Glutamatergic neuron (in vitro differentiated cells): ENCODE data around the gene GALNS. TPM values are rescaled to one million over a fixed set of nuclear protein-coding genes. Genes with fewer than 3 reads are reported as not detected.

Source experiments
- total RNA-seq: library from RNA; stranded (reverse); fragmentation: NEBNext Ultra II Directional; extraction: Animal tissue kit (Norgen Biotek cat#: 25700); gene quantifications from one replicate; pipeline ENCODE4 v1.2.1, GENCODE V29; 2021; ENCODE audit not compliant: unreplicated experiment

Gene GALNS
- total RNA-seq, 1 donor from 2014 or later, result 31.7 TPM

Other genes starting within 250 kb of the GALNS start
- not detected for gene IL17C, start 218.4 kb downstream of the GALNS start, total RNA-seq
- gene CYBA, start 205.9 kb downstream of the GALNS start, total RNA-seq, result 28.7 TPM
- gene MVD, start 193.9 kb downstream of the GALNS start, total RNA-seq, result 227 TPM
- gene SNAI3, start 170.4 kb downstream of the GALNS start, total RNA-seq, result not detected
- 26.5 TPM for gene RNF166, start 150.5 kb downstream of the GALNS start, total RNA-seq
- 32.4 TPM for gene CTU2, start 150.4 kb downstream of the GALNS start, total RNA-seq
- 12.3 TPM for gene PIEZO1, start 71.7 kb downstream of the GALNS start, total RNA-seq
- gene CDT1, start 53.2 kb downstream of the GALNS start, total RNA-seq, result 5.6 TPM
- 54.4 TPM for gene APRT, start 45.0 kb downstream of the GALNS start, total RNA-seq
- gene TRAPPC2L, start 180 bp upstream of the GALNS start, total RNA-seq, result 50.6 TPM
- gene PABPN1L, start 9.7 kb upstream of the GALNS start, total RNA-seq, result 3.9 TPM
- gene CBFA2T3, start 120.3 kb upstream of the GALNS start, total RNA-seq, result 126 TPM
- gene ACSF3, start 236.9 kb upstream of the GALNS start, total RNA-seq, result 29.3 TPM